ENCODE data around the gene HSFY2. TPM values are rescaled to one million over a fixed set of nuclear protein-coding genes. Genes with fewer than 3 reads are reported as not detected.

HSFY2 gene, protein sequence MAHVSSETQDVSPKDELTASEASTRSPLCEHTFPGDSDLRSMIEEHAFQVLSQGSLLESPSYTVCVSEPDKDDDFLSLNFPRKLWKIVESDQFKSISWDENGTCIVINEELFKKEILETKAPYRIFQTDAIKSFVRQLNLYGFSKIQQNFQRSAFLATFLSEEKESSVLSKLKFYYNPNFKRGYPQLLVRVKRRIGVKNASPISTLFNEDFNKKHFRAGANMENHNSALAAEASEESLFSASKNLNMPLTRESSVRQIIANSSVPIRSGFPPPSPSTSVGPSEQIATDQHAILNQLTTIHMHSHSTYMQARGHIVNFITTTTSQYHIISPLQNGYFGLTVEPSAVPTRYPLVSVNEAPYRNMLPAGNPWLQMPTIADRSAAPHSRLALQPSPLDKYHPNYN
- not detected in 2 replicates for total RNA-seq

DNA sequence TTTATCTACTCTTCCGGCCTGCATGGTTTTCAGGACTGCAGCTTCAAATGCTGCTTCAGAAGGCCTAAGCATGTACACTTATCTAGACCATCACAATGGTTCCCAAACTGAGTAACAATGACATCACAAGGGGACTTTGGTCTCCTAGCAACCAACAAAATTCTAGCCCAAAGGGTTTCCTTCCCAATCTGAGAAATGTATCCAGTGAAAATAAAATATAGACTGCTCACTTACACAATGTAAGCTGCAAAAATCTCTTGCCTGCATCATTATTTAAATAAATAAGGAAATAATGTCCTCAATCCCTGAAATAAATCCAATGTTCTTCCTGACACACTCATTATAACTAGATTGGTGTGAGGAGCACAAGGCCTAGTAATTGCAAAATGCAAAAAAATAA lies at the start of gene HSFY2:
Gene HSFY2, minus strand, starts transcription at position 101 of the 400 bp plus-strand sequence. CDS start 117 bp downstream, outside the sequence.

Other genes starting within 250 kb of the HSFY2 start
- gene HSFY1, start 227.0 kb downstream of the HSFY2 start, total RNA-seq = not detected in 2 replicates

All from uterine smooth muscle cell (primary cell).